Middle frontal gyrus (tissue), 1 donor: ENCODE results near the gene CFAP161.
"Not testable (repeated sequence)": the region's sequence is repeated elsewhere in the genome, so short reads cannot be mapped to it uniquely, and the experiment has no call there.

Experiments
- DNase-seq: peaks from one replicate; pipeline ENCODE4 v3.0.0-alpha.2; 2015; ENCODE audit warnings: low spot score; ENCODE audit errors: extremely low spot score

The CFAP161 gene

GRCh38 chr15:81157939-81158223 lies 23.8 kb downstream of the CFAP161 start:
- no peak for DNase-seq

GRCh38 chr15:81158561-81158960 lies 24.5 kb downstream of the CFAP161 start:
- DNase-seq: not testable (repeated sequence)

GRCh38 chr15:81160312-81161159 lies 26.5 kb downstream of the CFAP161 start:
- no peak for DNase-seq

GRCh38 chr15:81161160-81161673 lies 27.1 kb downstream of the CFAP161 start:
- DNase-seq: no peak

- no peak for DNase-seq
Observed at GRCh38 chr15:81161851-81162250, 27.8 kb downstream of the CFAP161 start.

- DNase-seq: no peak
Observed at GRCh38 chr15:81163961-81164800, 30.1 kb downstream of the CFAP161 start.

- no peak for DNase-seq
Observed at GRCh38 chr15:81165535-81165934, 31.5 kb downstream of the CFAP161 start.

GRCh38 chr15:81166636-81167305 lies 32.7 kb downstream of the CFAP161 start:
- no peak for DNase-seq

- DNase-seq: no peak
Observed at GRCh38 chr15:81168131-81168526, 34.1 kb downstream of the CFAP161 start.

GRCh38 chr15:81168644-81169043 lies 34.6 kb downstream of the CFAP161 start:
- DNase-seq: no peak

GRCh38 chr15:81170511-81170910 lies 36.4 kb downstream of the CFAP161 start:
- DNase-seq: no peak

GRCh38 chr15:81171286-81171685 lies 37.2 kb downstream of the CFAP161 start:
- DNase-seq: no peak

GRCh38 chr15:81174125-81174791 lies 40.2 kb downstream of the CFAP161 start:
- no peak for DNase-seq

- no peak for DNase-seq
Observed at GRCh38 chr15:81174792-81175327, 40.8 kb downstream of the CFAP161 start.

- DNase-seq: no peak
Observed at GRCh38 chr15:81175496-81175895, 41.4 kb downstream of the CFAP161 start.

- no peak for DNase-seq
Observed at GRCh38 chr15:81176291-81176893, 42.3 kb downstream of the CFAP161 start.

GRCh38 chr15:81178365-81178764 lies 44.3 kb downstream of the CFAP161 start:
- DNase-seq: no peak

- no peak for DNase-seq
Observed at GRCh38 chr15:81181220-81181619, 47.1 kb downstream of the CFAP161 start.

GRCh38 chr15:81182031-81182755 lies 48.1 kb downstream of the CFAP161 start:
- no peak for DNase-seq
